OCI-LY3 (cell line): ENCODE results near the gene ADGRA3.

ENCODE experiments used
- CTCF ChIP-seq: fragments of 200-600, 300-600 bp; sonication (generic); IDR thresholded peaks from 2 replicates; pipeline ENCODE4 v1.5.1; 2014; ENCODE audit warnings: antibody characterized with exemption, low read length, low read depth
- EZH2phosphoT487 ChIP-seq: fragments of 200-600 bp; shearing (Covaris generic); IDR thresholded peaks from 2 replicates; pipeline ENCODE4 v1.6.1; 2018; ENCODE audit warnings: antibody characterized with exemption, mixed run types, low read depth

- no peak for TF ChIP-seq CTCF
- no peak for TF ChIP-seq EZH2phosphoT487
Observed at GRCh38 chr4:22491939-22492338, 23.9 kb downstream of the ADGRA3 start.
